ENCODE data around the gene ADAM12.

ADAM12 gene

DNA sequence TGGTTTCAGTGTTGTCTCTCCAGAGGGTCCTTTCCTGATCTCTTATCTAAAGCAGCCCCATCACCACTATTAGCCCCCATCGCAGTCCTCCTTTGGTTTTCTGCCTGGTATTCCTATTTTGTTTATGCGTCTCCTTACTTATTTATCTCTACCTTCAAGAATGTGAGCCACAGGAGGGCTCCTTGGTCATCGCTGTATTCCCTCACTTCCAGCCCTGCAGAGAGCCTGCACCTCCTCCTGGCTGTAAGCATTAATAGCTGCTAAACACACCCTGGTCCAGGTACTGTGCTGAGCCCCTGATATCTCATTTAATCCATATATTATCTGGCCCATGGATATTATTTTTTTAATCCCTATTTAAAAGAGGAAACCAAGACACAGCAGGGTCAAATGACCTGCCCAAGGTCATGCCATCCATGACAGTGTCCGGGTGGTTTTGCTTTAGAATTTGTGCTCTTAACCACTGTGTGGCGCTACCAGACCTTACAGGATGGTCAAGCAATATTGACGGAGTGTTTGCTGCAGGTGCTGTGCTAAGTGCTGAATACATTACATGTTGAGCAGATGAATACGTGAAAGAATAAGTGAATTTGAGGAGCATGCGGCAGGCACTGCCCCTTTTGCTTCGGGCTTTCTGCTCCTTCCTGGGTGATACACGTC, 227.2 kb downstream of the ADAM12 start (continued):
- TF ChIP-seq TCF4 (CRISPR knock-in tag; IDR thresholded peaks at IDR 0.05; ENCODE audit: borderline replicate concordance): no peak
- no peak for TF ChIP-seq ZFP3 (CRISPR knock-in tag; IDR thresholded peaks at IDR 0.05)
- TF ChIP-seq, protein P1, sequence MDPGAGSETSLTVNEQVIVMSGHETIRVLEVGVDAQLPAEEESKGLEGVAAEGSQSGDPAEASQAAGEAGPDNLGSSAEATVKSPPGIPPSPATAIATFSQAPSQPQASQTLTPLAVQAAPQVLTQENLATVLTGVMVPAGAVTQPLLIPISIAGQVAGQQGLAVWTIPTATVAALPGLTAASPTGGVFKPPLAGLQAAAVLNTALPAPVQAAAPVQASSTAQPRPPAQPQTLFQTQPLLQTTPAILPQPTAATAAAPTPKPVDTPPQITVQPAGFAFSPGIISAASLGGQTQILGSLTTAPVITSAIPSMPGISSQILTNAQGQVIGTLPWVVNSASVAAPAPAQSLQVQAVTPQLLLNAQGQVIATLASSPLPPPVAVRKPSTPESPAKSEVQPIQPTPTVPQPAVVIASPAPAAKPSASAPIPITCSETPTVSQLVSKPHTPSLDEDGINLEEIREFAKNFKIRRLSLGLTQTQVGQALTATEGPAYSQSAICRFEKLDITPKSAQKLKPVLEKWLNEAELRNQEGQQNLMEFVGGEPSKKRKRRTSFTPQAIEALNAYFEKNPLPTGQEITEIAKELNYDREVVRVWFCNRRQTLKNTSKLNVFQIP (CRISPR knock-in tag; IDR thresholded peaks at IDR 0.05; ENCODE audit: borderline replicate concordance, low read depth): no peak
- no peak for TF ChIP-seq ARNTL (CRISPR knock-in tag; IDR thresholded peaks at IDR 0.05; ENCODE audit: borderline replicate concordance, low read depth)
- no peak for TF ChIP-seq ISL1 (CRISPR knock-in tag; IDR thresholded peaks at IDR 0.05)
- TF ChIP-seq BACH2 (CRISPR knock-in tag; IDR thresholded peaks at IDR 0.05; ENCODE audit: borderline replicate concordance): no peak
- TF ChIP-seq PPARA (CRISPR knock-in tag; IDR thresholded peaks at IDR 0.05; ENCODE audit: borderline replicate concordance): no peak
- TF ChIP-seq ZNF70 (CRISPR knock-in tag; IDR thresholded peaks at IDR 0.05): no peak

DNA sequence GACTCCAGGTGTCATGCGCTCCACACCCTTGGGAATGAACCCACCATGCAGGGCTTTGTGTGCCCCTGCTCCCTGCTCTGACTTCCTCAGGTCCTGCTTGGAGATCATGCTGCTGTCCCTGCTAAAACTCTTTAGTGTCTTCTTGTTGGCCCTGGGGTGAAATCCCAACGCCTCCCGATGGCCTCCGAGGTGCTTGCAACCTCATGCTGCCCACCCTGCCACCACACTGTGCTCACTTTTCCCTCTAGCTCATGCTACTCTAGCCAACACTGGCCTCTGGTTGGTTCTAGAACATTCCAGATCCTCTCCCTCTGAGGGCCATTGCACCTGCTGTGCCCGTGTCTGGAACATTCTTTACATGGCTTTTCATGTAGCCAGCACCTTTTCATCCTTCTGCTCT, 227.7 kb downstream of the ADAM12 start:
- no peak for ATAC-seq
- TF ChIP-seq ZFP3 (CRISPR knock-in tag; IDR thresholded peaks at IDR 0.05) (no peak), BACH2 (CRISPR knock-in tag; IDR thresholded peaks at IDR 0.05; ENCODE audit: borderline replicate concordance) (no peak), ESRRG (CRISPR knock-in tag; IDR thresholded peaks at IDR 0.05) (no peak), SNAI2 (CRISPR knock-in tag; IDR thresholded peaks at IDR 0.05) (no peak), ZC3H10 (CRISPR knock-in tag; IDR thresholded peaks at IDR 0.05) (no peak), ZFP30 (CRISPR knock-in tag; IDR thresholded peaks at IDR 0.05) (no peak), GLIS3 (CRISPR knock-in tag; IDR thresholded peaks at IDR 0.05) (no peak), PPARA (CRISPR knock-in tag; IDR thresholded peaks at IDR 0.05; ENCODE audit: borderline replicate concordance) (no peak), ISL1 (CRISPR knock-in tag; IDR thresholded peaks at IDR 0.05) (no peak), OSR1 (CRISPR knock-in tag; IDR thresholded peaks at IDR 0.05) (no peak), ZNF565 (CRISPR knock-in tag; conservative IDR thresholded peaks at IDR 0.05; ENCODE audit: low read depth) (no peak), TOX (CRISPR knock-in tag; IDR thresholded peaks at IDR 0.05; ENCODE audit: borderline replicate concordance) (no peak), ARNTL (CRISPR knock-in tag; IDR thresholded peaks at IDR 0.05; ENCODE audit: borderline replicate concordance, low read depth) (no peak), RARB (CRISPR knock-in tag; IDR thresholded peaks at IDR 0.05) (no peak), ZNF8 (CRISPR knock-in tag; IDR thresholded peaks at IDR 0.05) (no peak), ZNF70 (CRISPR knock-in tag; IDR thresholded peaks at IDR 0.05) (no peak)
- TF ChIP-seq, protein P1 (CRISPR knock-in tag; IDR thresholded peaks at IDR 0.05; ENCODE audit: borderline replicate concordance, low read depth): no peak
- TF ChIP-seq, protein P2, sequence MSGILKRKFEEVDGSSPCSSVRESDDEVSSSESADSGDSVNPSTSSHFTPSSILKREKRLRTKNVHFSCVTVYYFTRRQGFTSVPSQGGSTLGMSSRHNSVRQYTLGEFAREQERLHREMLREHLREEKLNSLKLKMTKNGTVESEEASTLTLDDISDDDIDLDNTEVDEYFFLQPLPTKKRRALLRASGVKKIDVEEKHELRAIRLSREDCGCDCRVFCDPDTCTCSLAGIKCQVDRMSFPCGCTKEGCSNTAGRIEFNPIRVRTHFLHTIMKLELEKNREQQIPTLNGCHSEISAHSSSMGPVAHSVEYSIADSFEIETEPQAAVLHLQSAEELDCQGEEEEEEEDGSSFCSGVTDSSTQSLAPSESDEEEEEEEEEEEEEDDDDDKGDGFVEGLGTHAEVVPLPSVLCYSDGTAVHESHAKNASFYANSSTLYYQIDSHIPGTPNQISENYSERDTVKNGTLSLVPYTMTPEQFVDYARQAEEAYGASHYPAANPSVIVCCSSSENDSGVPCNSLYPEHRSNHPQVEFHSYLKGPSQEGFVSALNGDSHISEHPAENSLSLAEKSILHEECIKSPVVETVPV (CRISPR knock-in tag; IDR thresholded peaks at IDR 0.05): no peak
- TF ChIP-seq, protein P3, sequence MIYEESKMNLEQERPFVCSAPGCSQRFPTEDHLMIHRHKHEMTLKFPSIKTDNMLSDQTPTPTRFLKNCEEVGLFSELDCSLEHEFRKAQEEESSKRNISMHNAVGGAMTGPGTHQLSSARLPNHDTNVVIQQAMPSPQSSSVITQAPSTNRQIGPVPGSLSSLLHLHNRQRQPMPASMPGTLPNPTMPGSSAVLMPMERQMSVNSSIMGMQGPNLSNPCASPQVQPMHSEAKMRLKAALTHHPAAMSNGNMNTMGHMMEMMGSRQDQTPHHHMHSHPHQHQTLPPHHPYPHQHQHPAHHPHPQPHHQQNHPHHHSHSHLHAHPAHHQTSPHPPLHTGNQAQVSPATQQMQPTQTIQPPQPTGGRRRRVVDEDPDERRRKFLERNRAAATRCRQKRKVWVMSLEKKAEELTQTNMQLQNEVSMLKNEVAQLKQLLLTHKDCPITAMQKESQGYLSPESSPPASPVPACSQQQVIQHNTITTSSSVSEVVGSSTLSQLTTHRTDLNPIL (CRISPR knock-in tag; IDR thresholded peaks at IDR 0.05; ENCODE audit: low read depth): no peak
- TF ChIP-seq, protein P4, sequence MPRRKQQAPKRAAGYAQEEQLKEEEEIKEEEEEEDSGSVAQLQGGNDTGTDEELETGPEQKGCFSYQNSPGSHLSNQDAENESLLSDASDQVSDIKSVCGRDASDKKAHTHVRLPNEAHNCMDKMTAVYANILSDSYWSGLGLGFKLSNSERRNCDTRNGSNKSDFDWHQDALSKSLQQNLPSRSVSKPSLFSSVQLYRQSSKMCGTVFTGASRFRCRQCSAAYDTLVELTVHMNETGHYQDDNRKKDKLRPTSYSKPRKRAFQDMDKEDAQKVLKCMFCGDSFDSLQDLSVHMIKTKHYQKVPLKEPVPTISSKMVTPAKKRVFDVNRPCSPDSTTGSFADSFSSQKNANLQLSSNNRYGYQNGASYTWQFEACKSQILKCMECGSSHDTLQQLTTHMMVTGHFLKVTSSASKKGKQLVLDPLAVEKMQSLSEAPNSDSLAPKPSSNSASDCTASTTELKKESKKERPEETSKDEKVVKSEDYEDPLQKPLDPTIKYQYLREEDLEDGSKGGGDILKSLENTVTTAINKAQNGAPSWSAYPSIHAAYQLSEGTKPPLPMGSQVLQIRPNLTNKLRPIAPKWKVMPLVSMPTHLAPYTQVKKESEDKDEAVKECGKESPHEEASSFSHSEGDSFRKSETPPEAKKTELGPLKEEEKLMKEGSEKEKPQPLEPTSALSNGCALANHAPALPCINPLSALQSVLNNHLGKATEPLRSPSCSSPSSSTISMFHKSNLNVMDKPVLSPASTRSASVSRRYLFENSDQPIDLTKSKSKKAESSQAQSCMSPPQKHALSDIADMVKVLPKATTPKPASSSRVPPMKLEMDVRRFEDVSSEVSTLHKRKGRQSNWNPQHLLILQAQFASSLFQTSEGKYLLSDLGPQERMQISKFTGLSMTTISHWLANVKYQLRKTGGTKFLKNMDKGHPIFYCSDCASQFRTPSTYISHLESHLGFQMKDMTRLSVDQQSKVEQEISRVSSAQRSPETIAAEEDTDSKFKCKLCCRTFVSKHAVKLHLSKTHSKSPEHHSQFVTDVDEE (CRISPR knock-in tag; IDR thresholded peaks at IDR 0.05): no peak
